GM20431 (cell line): Measurements from ENCODE around the gene LHFPL2.
"Not testable (repeated sequence)": the region's sequence is repeated elsewhere in the genome, so short reads cannot be mapped to it uniquely, and the experiment has no call there.

Experiments
- in situ Hi-C: fragments of 300-500 bp; cut with MseI, MboI; formaldehyde crosslinking; loops from one replicate; pipeline ENCODE4 v1.15.0; 2020; ENCODE audit warnings: low sequenced_read_pairs; ENCODE audit not compliant: unreplicated experiment

LHFPL2 gene

DNA sequence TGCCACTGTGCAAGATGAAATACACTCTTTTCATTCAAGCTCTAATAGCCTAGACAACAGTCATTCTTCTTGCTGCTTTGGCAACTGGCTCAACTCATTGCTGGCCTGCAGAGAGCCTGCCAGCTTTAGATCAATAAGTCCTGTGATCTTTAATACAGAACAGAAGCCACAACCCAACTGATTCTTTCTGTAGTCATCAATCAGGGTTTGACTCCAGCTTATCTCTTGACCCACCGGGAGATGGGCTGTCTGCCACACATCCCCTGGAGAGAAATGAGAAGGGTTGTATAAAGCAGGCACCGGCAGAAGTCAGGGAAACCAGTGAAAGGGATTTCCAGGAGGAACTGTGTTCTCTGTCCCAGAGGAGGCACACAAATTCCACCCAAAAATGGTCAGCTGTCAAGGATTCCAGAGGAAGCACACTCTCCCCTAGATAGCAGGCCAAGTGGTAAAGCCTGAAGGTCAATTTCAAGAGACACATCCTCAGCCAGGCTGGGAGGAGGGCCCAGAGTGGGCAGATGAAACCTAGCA lies 24.5 kb downstream of the LHFPL2 start:
- in situ Hi-C loops, result no loop called here

GRCh38 chr5:78622302-78622971 lies 26.1 kb downstream of the LHFPL2 start:
- in situ Hi-C loops, result no loop called here

GRCh38 chr5:78621291-78621738 lies 27.3 kb downstream of the LHFPL2 start:
- in situ Hi-C loops, result no loop called here

DNA sequence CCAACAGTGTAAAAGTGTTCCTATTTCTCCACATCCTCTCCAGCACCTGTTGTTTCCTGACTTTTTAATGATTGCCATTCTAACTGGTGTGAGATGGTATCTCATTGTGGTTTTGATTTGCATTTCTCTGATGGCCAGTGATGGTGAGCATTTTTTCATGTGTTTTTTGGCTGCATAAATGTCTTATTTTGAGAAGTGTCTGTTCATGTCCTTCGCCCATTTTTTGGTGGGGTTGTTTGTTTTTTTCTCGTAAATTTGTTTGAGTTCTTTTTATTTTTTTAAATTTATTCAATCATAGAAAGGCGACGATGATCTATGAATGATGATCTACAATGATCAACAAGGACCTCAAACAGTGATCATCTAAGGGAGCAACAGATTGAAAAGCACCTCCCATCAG lies 28.5 kb downstream of the LHFPL2 start:
- in situ Hi-C loops, result not testable (repeated sequence)

- in situ Hi-C loops, result no loop called here
Measured at GRCh38 chr5:78618303-78618702, 30.3 kb downstream of the LHFPL2 start.

DNA sequence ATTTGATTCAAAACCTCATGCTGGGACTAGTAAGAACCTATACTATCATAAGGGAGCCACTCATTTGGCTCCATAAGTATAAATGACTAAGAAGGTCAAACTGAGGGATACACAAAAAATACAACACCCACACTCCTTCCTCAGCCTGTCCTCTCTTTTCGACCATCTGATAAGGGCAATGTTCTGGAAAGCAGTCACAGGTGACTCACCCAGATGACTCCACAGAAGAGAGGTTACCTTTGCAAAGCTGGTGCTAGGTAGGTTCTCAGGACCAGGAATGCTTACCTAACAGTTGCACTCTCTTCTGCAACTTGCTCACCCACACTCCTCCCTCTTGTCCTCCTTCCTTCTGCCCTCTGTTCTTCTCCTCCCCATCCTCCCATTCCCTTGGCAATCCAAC lies 32.9 kb downstream of the LHFPL2 start:
- in situ Hi-C loops, result no loop called here

GRCh38 chr5:78614816-78615215 lies 33.8 kb downstream of the LHFPL2 start:
- in situ Hi-C loops, result no loop called here

DNA sequence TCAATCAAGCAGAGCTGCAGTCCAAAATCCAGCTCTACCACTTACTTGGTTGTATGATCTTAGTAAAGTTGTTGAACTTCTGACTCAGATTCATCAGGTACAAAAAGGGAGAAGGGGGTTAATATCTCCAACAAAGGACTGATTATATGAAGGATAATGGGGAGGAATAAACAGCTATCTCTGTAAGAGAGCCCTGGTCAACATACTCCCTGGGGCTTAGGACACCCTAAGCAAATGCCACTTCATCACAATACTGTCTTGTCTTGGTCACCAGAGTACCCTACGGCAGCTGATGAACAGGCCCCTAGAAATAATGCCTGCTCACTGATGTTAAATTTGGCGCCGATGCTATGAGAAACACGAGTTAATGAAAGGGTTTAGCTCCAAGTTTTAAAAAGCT lies 34.8 kb downstream of the LHFPL2 start:
- in situ Hi-C loops, result no loop called here

GRCh38 chr5:78613151-78613533 lies 35.4 kb downstream of the LHFPL2 start:
- in situ Hi-C loops, result no loop called here

GRCh38 chr5:78612227-78613150 lies 36.1 kb downstream of the LHFPL2 start:
- in situ Hi-C loops, result no loop called here

- in situ Hi-C loops, result no loop called here
Measured at GRCh38 chr5:78611126-78611605, 37.4 kb downstream of the LHFPL2 start.

DNA sequence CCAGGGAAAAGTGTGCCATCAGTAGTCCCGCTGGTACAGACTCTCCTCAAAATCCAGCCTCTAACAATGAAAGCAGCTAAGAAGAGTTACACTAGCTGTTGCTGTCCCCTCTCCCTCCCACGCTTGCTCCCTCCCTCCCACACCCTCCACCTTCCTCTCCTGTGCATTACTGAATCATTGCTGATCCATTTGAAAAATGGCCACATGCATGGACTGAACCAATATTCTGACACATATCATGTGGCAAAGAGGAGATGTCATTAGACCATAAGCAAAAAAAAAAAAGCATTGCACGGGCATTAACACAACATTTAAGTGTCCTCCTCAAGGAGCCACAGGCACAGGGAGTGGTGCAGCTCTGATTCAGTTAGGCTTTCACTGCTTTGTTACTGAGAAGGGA lies 37.9 kb downstream of the LHFPL2 start:
- in situ Hi-C loops, result no loop called here

- in situ Hi-C loops, result no loop called here
Measured at GRCh38 chr5:78610163-78610583, 38.4 kb downstream of the LHFPL2 start.

- in situ Hi-C loops, result no loop called here
Measured at GRCh38 chr5:78607864-78608263, 40.7 kb downstream of the LHFPL2 start.

DNA sequence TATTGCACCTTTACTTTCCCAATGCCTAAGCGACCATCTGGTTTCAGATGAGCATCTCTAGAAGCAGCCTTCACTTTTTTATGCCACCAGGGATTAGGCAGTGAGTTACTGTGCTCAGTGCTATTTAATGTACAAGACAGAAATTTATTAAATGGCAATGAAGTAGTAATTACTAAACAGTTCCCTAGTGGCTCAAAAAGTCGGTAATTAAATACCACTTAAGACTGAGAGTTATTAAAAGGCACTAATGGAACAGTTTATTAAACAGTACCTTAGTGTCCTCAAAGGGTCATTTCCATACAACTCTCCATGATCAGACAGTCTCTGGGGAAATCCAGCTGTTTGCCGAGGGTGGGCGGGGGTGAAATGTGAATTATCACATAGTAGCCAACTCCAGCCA lies 42.3 kb downstream of the LHFPL2 start:
- in situ Hi-C loops, result no loop called here

DNA sequence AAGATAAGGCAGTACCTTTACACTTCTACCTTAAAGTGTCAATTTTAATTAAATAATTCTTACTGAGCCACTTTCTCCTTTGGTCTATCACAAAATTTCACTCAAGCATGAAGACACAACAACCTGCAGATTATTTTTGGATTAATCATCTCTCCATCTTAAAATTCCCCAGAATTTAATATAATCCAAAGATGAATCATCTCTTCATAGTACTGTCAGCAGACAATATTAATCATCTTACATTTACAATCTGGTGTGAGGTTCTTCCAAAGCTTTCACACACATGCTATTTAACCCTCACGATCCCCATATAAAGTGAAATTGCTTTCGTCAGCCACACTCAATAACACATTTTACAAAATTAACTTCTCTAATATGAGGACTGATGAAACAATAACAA lies 43.0 kb downstream of the LHFPL2 start:
- in situ Hi-C loops, result no loop called here

GRCh38 chr5:78604689-78605285 lies 43.8 kb downstream of the LHFPL2 start:
- in situ Hi-C loops, result no loop called here

DNA sequence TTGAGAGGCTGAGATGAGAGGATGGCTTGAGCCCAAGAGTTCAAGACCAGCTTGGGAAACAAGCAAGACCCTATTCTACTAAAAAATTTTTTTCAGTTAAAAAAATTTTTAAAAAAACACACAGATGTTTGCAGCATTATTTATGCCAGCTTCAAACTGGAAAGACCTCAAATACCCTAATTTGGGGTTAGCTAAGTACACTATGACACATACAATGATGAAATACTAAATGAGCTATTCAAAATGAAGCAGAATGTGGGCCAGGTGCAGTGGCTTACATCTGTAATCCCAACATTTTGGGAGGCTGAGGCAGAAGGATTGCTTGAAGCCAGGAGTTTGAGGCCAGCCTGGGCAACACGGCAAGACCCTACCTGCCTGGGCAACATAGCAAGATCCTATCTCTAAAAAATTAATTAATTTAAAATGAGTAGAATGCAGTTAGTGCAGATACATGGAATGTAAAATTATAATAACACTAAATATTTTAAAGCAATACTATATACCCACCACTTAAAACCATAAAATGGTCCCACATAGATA lies 44.9 kb downstream of the LHFPL2 start:
- in situ Hi-C loops, result no loop called here

DNA sequence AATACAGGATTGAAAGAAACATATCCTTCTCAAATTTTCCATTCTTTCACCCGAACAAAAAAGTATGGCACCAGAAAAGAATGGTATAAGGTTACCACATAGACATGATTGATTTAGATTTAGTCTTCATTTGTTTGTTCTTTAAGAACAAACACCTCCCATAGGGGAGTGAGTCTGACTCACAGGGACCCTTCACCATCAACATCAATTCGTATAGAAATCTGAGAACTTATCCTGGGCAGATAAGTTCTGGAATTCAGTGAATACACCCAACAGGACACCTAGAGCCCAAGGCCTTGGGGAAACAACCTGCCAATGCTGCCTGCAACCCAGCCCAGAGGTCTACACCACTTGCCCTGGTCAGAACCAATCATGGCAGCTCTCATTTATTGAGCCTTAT lies 46.2 kb downstream of the LHFPL2 start:
- in situ Hi-C loops, result no loop called here

- in situ Hi-C loops, result no loop called here
Measured at GRCh38 chr5:78601559-78602314, 46.8 kb downstream of the LHFPL2 start.
